Hepatocyte (in vitro differentiated cells): Measurements from ENCODE around the gene LRRFIP1. TPM values are rescaled to one million over a fixed set of nuclear protein-coding genes. Genes with fewer than 3 reads are reported as not detected.

Experiments used
- DNase-seq: peaks from one replicate; pipeline ENCODE4 v3.0.0-alpha.2; 2016; ENCODE audit warnings: low spot score
- H2AFZ ChIP-seq: fragments of 200-600 bp; sonication (generic); 2 replicates; pipeline ENCODE4 v1.6.0; 2016; ENCODE audit warnings: antibody characterized with exemption, mild to moderate bottlenecking
- H3K27ac ChIP-seq: fragments of 200-600 bp; sonication (generic); 2 replicates; pipeline ENCODE4 v1.5.1; 2016; ENCODE audit warnings: mild to moderate bottlenecking
- H3K27me3 ChIP-seq: fragments of 200-600 bp; sonication (generic); 2 replicates; pipeline ENCODE4 v1.6.1; 2016
- H3K36me3 ChIP-seq: fragments of 200-600 bp; sonication (generic); replicated peaks from 2 replicates; pipeline ENCODE4 v1.5.1; 2016; ENCODE audit warnings: low read depth; ENCODE audit not compliant: insufficient read depth
- H3K4me1 ChIP-seq: fragments of 200-600 bp; sonication (generic); 2 replicates; pipeline ENCODE4 v1.5.1; 2016; ENCODE audit warnings: mild to moderate bottlenecking, moderate library complexity; ENCODE audit not compliant: insufficient read depth
- H3K4me2 ChIP-seq: fragments of 200-600 bp; sonication (generic); 2 replicates; pipeline ENCODE4 v1.6.0; 2016
- H3K4me3 ChIP-seq: fragments of 200-600 bp; sonication (generic); 2 replicates; pipeline ENCODE4 v1.5.1; 2016; ENCODE audit warnings: mild to moderate bottlenecking
- H3K79me2 ChIP-seq: fragments of 200-600 bp; sonication (generic); 2 replicates; pipeline ENCODE4 v1.6.0; 2017; ENCODE audit warnings: mild to moderate bottlenecking
- H3K9me2 ChIP-seq: fragments of 200-600 bp; sonication (generic); replicated peaks from 2 replicates; pipeline ENCODE4 v1.6.0; 2017; ENCODE audit warnings: mild to moderate bottlenecking; ENCODE audit not compliant: insufficient read depth
- H3K9me3 ChIP-seq: fragments of 200-600 bp; sonication (generic); 2 replicates; pipeline ENCODE4 v1.5.1; 2016; ENCODE audit warnings: low read depth, mild to moderate bottlenecking
- H4K20me1 ChIP-seq: fragments of 200-600 bp; sonication (generic); 2 replicates; pipeline ENCODE4 v1.6.0; 2016; ENCODE audit warnings: mild to moderate bottlenecking; ENCODE audit not compliant: insufficient read depth, poor library complexity, severe bottlenecking
- EZH2 ChIP-seq: fragments of 200-600 bp; sonication (generic); IDR thresholded peaks from 2 replicates; pipeline ENCODE4 v1.6.1; 2016; ENCODE audit warnings: antibody characterized with exemption, mild to moderate bottlenecking, borderline replicate concordance
- EZH2phosphoT487 ChIP-seq: fragments of 200-600 bp; sonication (generic); IDR thresholded peaks from one replicate; pipeline ENCODE4 v1.6.1; 2018; ENCODE audit warnings: antibody characterized with exemption, mild to moderate bottlenecking, low read depth, moderate library complexity; ENCODE audit not compliant: unreplicated experiment, severe bottlenecking
- WGBS: methylation state at CpG from one replicate; pipeline ENCODE4 v1.1.6; 2016; ENCODE audit warnings: low lambda C conversion rate; ENCODE audit errors: missing lambda C conversion rate; 5-methylcytosine and 5-hydroxymethylcytosine counted together
- polyA plus RNA-seq: library from polyadenylated mRNA; unstranded; fragments of >200 nt; fragmentation: Nextera tagmentation; extraction: Ambion mirVana; gene quantifications from 2 replicates; pipeline ENCODE4 v1.2.1, GENCODE V29; 2016
- total RNA-seq: library from RNA; depleted of rRNA; stranded (reverse); fragments of >200 nt; gene quantifications from 2 replicates; pipeline ENCODE4 v1.2.3, GENCODE V29; 2014
- TF ChIP-seq, protein P1 (sequence below): fragments of 200-600 bp; sonication (generic); IDR thresholded peaks from 2 replicates; pipeline ENCODE4 v1.5.1; 2016; ENCODE audit warnings: antibody characterized with exemption, mild to moderate bottlenecking; ENCODE audit not compliant: poor library complexity

Gene LRRFIP1
- total and polyA plus RNA-seq, 2 experiments from 2014 or later, result 42.7 to 64.1 TPM

DNA sequence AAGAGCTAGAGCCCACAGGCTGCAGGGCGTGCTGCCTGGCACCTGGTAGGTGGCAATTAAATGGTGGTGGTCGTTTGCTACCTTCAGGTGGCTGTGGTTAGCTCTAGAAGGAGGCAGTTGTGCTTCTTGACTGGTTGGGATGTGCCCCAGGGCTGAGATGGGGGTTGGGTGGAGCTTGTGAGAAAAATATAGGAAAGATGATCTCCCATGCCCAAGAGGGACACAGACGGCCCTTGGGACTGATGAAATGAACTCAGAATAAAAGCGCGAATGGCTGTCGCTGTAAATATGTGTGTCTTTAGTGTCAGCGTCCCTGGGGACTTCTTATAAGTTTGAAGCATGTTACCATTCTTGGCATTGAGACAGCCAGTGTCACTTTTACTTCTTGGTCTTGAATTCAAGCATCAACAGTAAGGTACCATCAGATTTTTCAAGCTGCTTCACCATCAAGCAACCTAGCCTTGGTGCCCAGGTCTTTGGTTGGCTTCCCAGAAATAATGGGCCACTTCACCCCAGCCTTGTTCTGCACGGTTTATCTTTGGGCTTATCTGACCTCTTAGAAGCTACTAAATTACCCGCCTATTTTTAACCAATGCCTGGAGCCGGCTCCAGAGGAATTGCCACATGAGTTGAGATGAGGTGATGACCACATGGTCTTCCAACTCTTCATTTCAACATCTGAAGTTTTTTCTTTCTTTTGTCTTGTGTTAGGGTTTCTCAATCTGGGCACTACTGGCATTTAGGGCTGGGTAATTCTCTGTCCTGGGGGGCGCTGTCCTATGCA is 11.9 kb downstream of the LRRFIP1 start:
- Histone ChIP-seq H3K27me3 (no peaks in the 10 kb centered on the region), H3K9me3 (no peaks in the 10 kb centered on the region), H3K79me2 (peaks cover 47% of the 10 kb centered on the region), H4K20me1 (no peaks in the 10 kb centered on the region), H3K9me2 (no peaks in the 10 kb centered on the region), H2AFZ (no peak overlapping the region), H3K27ac (no peak overlapping the region), H3K4me2 (no peak overlapping the region), H3K4me3 (no peak overlapping the region), H3K36me3 (no peaks in the 10 kb centered on the region), H3K4me1 (no peaks in the 10 kb centered on the region)
- no peak for TF ChIP-seq EZH2phosphoT487
- TF ChIP-seq, protein P1, sequence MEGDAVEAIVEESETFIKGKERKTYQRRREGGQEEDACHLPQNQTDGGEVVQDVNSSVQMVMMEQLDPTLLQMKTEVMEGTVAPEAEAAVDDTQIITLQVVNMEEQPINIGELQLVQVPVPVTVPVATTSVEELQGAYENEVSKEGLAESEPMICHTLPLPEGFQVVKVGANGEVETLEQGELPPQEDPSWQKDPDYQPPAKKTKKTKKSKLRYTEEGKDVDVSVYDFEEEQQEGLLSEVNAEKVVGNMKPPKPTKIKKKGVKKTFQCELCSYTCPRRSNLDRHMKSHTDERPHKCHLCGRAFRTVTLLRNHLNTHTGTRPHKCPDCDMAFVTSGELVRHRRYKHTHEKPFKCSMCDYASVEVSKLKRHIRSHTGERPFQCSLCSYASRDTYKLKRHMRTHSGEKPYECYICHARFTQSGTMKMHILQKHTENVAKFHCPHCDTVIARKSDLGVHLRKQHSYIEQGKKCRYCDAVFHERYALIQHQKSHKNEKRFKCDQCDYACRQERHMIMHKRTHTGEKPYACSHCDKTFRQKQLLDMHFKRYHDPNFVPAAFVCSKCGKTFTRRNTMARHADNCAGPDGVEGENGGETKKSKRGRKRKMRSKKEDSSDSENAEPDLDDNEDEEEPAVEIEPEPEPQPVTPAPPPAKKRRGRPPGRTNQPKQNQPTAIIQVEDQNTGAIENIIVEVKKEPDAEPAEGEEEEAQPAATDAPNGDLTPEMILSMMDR, result no peak
- no peak for TF ChIP-seq EZH2
- DNase-seq, result no peak
- 84% methylated on average over 11 of the region's 11 CpGs for WGBS

DNA sequence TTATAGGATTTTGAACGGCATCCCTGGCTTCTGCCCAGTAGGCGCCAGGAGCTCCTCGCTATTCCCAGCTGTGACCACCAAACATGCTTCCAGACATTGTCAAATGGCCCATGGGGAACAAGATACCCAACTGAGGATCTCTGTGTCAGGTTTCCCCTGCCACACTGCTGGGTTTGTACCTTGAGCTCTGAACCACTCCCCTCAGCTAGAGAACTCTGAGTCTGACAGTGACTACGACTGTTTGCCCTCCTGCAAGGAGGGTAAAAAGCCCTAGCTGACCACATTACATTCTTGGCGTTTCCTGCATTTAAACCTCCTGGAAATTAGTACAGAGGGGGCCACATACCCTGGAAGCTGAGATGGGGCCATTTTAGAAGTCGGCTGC is 12.4 kb downstream of the LRRFIP1 start:
- no peak overlapping the region for H2AFZ ChIP-seq
- H3K36me3 ChIP-seq, result no peaks in the 10 kb centered on the region
- H3K9me3 ChIP-seq, result no peaks in the 10 kb centered on the region
- H3K27ac ChIP-seq, result no peak overlapping the region
- no peaks in the 10 kb centered on the region for H3K9me2 ChIP-seq
- peaks cover 43% of the 10 kb centered on the region for H3K79me2 ChIP-seq
- no peaks in the 10 kb centered on the region for H3K4me1 ChIP-seq
- TF ChIP-seq EZH2 (no peak), EZH2phosphoT487 (no peak)
- no peak for DNase-seq
- no peak overlapping the region for H3K4me3 ChIP-seq
- WGBS, result 82% methylated on average over 6 of the region's 6 CpGs
- no peak overlapping the region for H3K4me2 ChIP-seq
- no peaks in the 10 kb centered on the region for H3K27me3 ChIP-seq
- no peaks in the 10 kb centered on the region for H4K20me1 ChIP-seq

DNA sequence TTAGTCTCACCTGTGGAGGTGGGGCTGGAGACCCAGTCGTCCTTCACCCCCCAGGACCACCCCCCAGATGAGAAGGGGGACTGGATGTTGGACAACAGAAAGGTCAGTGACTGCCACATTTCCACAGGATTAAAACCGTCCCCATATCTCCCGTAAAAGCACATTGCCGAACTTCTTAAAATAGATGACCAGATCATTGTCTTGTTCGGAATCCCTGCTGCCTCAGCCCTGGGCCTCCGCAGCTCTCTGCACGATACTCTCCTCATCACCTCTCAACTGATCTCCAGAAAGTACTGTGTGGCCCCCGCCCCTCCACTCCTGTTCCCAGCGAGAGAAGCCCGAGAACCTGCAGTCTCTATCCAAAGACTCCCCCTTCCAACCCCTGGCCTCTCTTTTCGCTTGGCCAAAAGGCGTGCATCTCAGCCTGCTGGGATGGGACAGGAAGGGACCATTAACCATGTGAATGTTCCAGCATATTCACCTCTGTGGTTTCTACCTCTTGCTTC is 13.2 kb downstream of the LRRFIP1 start:
- Histone ChIP-seq H3K27me3 (no peaks in the 10 kb centered on the region), H3K9me3 (no peaks in the 10 kb centered on the region), H4K20me1 (no peaks in the 10 kb centered on the region), H3K9me2 (no peaks in the 10 kb centered on the region), H3K4me3 (no peak overlapping the region), H3K4me2 (no peak overlapping the region), H3K79me2 (peaks cover 39% of the 10 kb centered on the region), H3K4me1 (no peaks in the 10 kb centered on the region), H2AFZ (no peak overlapping the region), H3K27ac (no peak overlapping the region), H3K36me3 (no peaks in the 10 kb centered on the region)
- no peak for TF ChIP-seq EZH2phosphoT487
- no peak for TF ChIP-seq EZH2
- TF ChIP-seq, protein P1, result no peak
- WGBS, result 93% methylated on average over 12 of the region's 12 CpGs
- no peak for DNase-seq

DNA sequence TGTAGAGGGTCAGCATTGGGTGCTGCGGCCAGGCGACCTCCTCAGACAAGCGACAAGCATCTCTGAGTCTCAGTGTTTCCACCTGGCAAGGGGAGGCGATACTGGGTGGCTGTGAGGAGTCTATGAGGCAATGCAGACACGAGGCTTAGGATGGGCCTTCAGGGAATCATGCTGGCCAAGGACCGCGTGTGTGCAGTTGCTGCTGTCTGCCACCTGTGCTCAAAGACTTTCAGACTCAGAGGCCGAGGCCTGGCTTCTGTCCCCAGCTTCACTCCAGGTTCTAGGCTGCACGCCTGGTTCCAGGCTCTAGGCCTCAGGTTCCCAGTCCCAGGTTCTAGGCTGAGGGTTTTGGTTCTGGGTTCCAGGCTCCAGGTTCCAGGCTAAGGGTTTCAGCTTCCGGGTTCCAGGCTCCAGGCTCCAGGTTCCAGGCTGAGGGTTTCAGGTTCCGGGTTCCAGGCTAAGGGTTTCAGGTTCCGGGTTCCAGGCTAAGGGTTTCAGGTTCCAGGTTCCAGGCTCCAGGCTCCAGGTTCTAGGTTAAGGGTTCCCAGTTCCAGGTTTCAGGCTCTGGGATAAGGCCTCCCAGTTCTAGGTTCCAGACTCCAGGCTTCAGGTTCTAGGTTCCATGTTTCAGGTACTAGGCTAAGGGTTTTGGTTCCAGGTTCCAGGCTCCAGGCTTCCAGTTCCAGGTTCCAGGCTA is 14.8 kb downstream of the LRRFIP1 start:
- no peaks in the 10 kb centered on the region for H4K20me1 ChIP-seq

More for the DNA sequence above, 14.8 kb downstream of the LRRFIP1 start:
- no peak overlapping the region for H3K27ac ChIP-seq
- no peak overlapping the region for H3K4me2 ChIP-seq
- no peak for DNase-seq
- H3K4me1 ChIP-seq, result no peaks in the 10 kb centered on the region
- H3K9me2 ChIP-seq, result no peaks in the 10 kb centered on the region
- H3K27me3 ChIP-seq, result no peaks in the 10 kb centered on the region
- peaks cover 28% of the 10 kb centered on the region for H3K79me2 ChIP-seq
- no peak overlapping the region for H3K4me3 ChIP-seq
- TF ChIP-seq EZH2, result no peak
- H3K9me3 ChIP-seq, result no peaks in the 10 kb centered on the region
- H3K36me3 ChIP-seq, result no peaks in the 10 kb centered on the region
- no peak overlapping the region for H2AFZ ChIP-seq
- 99% methylated on average over 12 of the region's 12 CpGs for WGBS
